ENCODE results near the gene DTX4.
A peak's percentile ranks its signal among the peaks of the same experiment; 100 is the strongest.

DTX4 gene

GRCh38 chr11:59181746-59182456 is 10.0 kb downstream of the DTX4 start:
- no peak for TF ChIP-seq CTCF (IDR thresholded peaks at IDR 0.05; ENCODE audit: unreplicated experiment in 3 of 3)
- Mint-ChIP-seq H3K27ac (no peak overlapping the region), H3K4me3 (no peak overlapping the region), H3K36me3 (ENCODE audit: low read depth) (peaks cover 59% of the 10 kb centered on the region), H3K4me1 (peaks cover 64% of the 10 kb centered on the region), H3K27me3 (ENCODE audit: low read depth) (no peaks in the 10 kb centered on the region), H3K9me3 (no peaks in the 10 kb centered on the region)

GRCh38 chr11:59182457-59183151 is 10.7 kb downstream of the DTX4 start:
- no peak overlapping the region for H3K4me3 Mint-ChIP-seq
- H3K36me3 Mint-ChIP-seq (ENCODE audit: low read depth): peaks cover 59% of the 10 kb centered on the region
- H3K27ac Mint-ChIP-seq: peak overlapping the region in 2 of 3 experiments; percentile 33 to 91
- no peaks in the 10 kb centered on the region for H3K27me3 Mint-ChIP-seq (ENCODE audit: low read depth)
- no peaks in the 10 kb centered on the region for H3K9me3 Mint-ChIP-seq
- H3K4me1 Mint-ChIP-seq: peaks cover 64% of the 10 kb centered on the region
- peak in 2 of 3 experiments; percentile 7 to 32 for TF ChIP-seq CTCF (IDR thresholded peaks at IDR 0.05; ENCODE audit: unreplicated experiment in 3 of 3)

GRCh38 chr11:59183771-59184170 is 11.8 kb downstream of the DTX4 start:
- H3K4me3 Mint-ChIP-seq: peak overlapping the region in 1 of 3 experiments; percentile 39
- H3K36me3 Mint-ChIP-seq (ENCODE audit: low read depth): peaks cover 57% of the 10 kb centered on the region
- TF ChIP-seq CTCF (IDR thresholded peaks at IDR 0.05; ENCODE audit: unreplicated experiment in 3 of 3): no peak
- H3K4me1 Mint-ChIP-seq: peaks cover 62% of the 10 kb centered on the region
- no peaks in the 10 kb centered on the region for H3K9me3 Mint-ChIP-seq
- peak overlapping the region; percentile 29 to 91 (median 86) for H3K27ac Mint-ChIP-seq
- no peaks in the 10 kb centered on the region for H3K27me3 Mint-ChIP-seq (ENCODE audit: low read depth)

GRCh38 chr11:59184691-59185339 is 12.9 kb downstream of the DTX4 start:
- no peaks in the 10 kb centered on the region for H3K27me3 Mint-ChIP-seq (ENCODE audit: low read depth)
- no peak for TF ChIP-seq CTCF (IDR thresholded peaks at IDR 0.05; ENCODE audit: unreplicated experiment in 3 of 3)
- H3K9me3 Mint-ChIP-seq: no peaks in the 10 kb centered on the region
- H3K27ac Mint-ChIP-seq: peak overlapping the region; percentile 72 to 94 (median 91)
- H3K36me3 Mint-ChIP-seq (ENCODE audit: low read depth): peaks cover 60% of the 10 kb centered on the region
- peak overlapping the region in 2 of 3 experiments; percentile 5 to 11 for H3K4me3 Mint-ChIP-seq
- H3K4me1 Mint-ChIP-seq: peaks cover 64% of the 10 kb centered on the region

GRCh38 chr11:59185386-59185945 is 13.5 kb downstream of the DTX4 start:
- H3K4me1 Mint-ChIP-seq: peaks cover 63% of the 10 kb centered on the region
- no peaks in the 10 kb centered on the region for H3K9me3 Mint-ChIP-seq
- TF ChIP-seq CTCF (IDR thresholded peaks at IDR 0.05; ENCODE audit: unreplicated experiment in 3 of 3): no peak
- H3K27me3 Mint-ChIP-seq (ENCODE audit: low read depth): no peaks in the 10 kb centered on the region
- H3K4me3 Mint-ChIP-seq: peak overlapping the region in 1 of 3 experiments; percentile 5
- peak overlapping the region; percentile 72 to 94 (median 91) for H3K27ac Mint-ChIP-seq
- peaks cover 62% of the 10 kb centered on the region for H3K36me3 Mint-ChIP-seq (ENCODE audit: low read depth)
